ENCODE data around the gene L3MBTL4. TPM values are rescaled to one million over a fixed set of nuclear protein-coding genes. Genes with fewer than 3 reads are reported as not detected.

The L3MBTL4 gene
- total RNA-seq, 1 experiment from 2014 or later: not detected

GRCh38 chr18:5995626-5996025, 419.1 kb downstream of the L3MBTL4 start:
- POLR2A ChIA-PET (ENCODE audit: unreplicated experiment): no interaction called here
- Histone ChIP-seq H3K79me2 (ENCODE audit: low read depth) (no peaks in the 10 kb centered on the region), H4K20me1 (ENCODE audit: insufficient read depth) (no peaks in the 10 kb centered on the region), H3K4me2 (no peak overlapping the region), H3K36me3 (ENCODE audit: low read depth) (no peaks in the 10 kb centered on the region), H3K4me1 (replicated peaks; ENCODE audit: insufficient read depth) (no peaks in the 10 kb centered on the region), H2AFZ (no peak overlapping the region), H3K4me3 (no peak overlapping the region), H3K9me3 (ENCODE audit: insufficient read depth, low read depth) (no peaks in the 10 kb centered on the region), H3K9me2 (ENCODE audit: insufficient read depth) (no peaks in the 10 kb centered on the region), H3K27ac (no peak overlapping the region), H3K27me3 (ENCODE audit: insufficient read depth, low read depth) (peaks cover 33% of the 10 kb centered on the region), H3F3A (ENCODE audit: insufficient read depth, low read depth) (no peaks in the 10 kb centered on the region)
- intact Hi-C loops (cut with micrococcal nuclease; ENCODE audit: unreplicated experiment): loop anchor here (10.0 kb wide), 1 partner anchor 581 kb away; no protein-coding TSS in a partner anchor
- no TSS peak for BruUV-seq (replicated peaks)
- no peak for TF ChIP-seq EZH2 (IDR thresholded peaks at IDR 0.05; ENCODE audit: low read depth)
- no peak for TF ChIP-seq CTCF (conservative IDR thresholded peaks at IDR 0.05)
- DNase-seq: no peak
- CTCF ChIA-PET: no interaction called here

GRCh38 chr18:5993938-5994337, 420.8 kb downstream of the L3MBTL4 start:
- TF ChIP-seq CTCF (conservative IDR thresholded peaks at IDR 0.05) (no peak), EZH2 (IDR thresholded peaks at IDR 0.05; ENCODE audit: low read depth) (no peak)
- H3K27me3 ChIP-seq (ENCODE audit: insufficient read depth, low read depth): peaks cover 33% of the 10 kb centered on the region
- intact Hi-C loops (cut with micrococcal nuclease; ENCODE audit: unreplicated experiment): loop anchor here (10.0 kb wide), 1 partner anchor 579 kb away; no protein-coding TSS in a partner anchor
- no peaks in the 10 kb centered on the region for H3K79me2 ChIP-seq (ENCODE audit: low read depth)
- H3K4me2 ChIP-seq: no peak overlapping the region
- no peaks in the 10 kb centered on the region for H3K4me1 ChIP-seq (replicated peaks; ENCODE audit: insufficient read depth)
- DNase-seq: no peak
- H3K9me3 ChIP-seq (ENCODE audit: insufficient read depth, low read depth): no peaks in the 10 kb centered on the region
- POLR2A ChIA-PET (ENCODE audit: unreplicated experiment): no interaction called here
- no peaks in the 10 kb centered on the region for H3K36me3 ChIP-seq (ENCODE audit: low read depth)
- no TSS peak for BruUV-seq (replicated peaks)
- CTCF ChIA-PET: no interaction called here
- no peak overlapping the region for H3K27ac ChIP-seq
- no peaks in the 10 kb centered on the region for H3F3A ChIP-seq (ENCODE audit: insufficient read depth, low read depth)
- no peak overlapping the region for H3K4me3 ChIP-seq
- H2AFZ ChIP-seq: no peak overlapping the region
- no peaks in the 10 kb centered on the region for H4K20me1 ChIP-seq (ENCODE audit: insufficient read depth)
- H3K9me2 ChIP-seq (ENCODE audit: insufficient read depth): no peaks in the 10 kb centered on the region

GRCh38 chr18:5992381-5992780, 422.3 kb downstream of the L3MBTL4 start:
- H3K27me3 ChIP-seq (ENCODE audit: insufficient read depth, low read depth): peaks cover 32% of the 10 kb centered on the region
- intact Hi-C loops (cut with micrococcal nuclease; ENCODE audit: unreplicated experiment): loop anchor here (10.0 kb wide), 1 partner anchor 578 kb away; no protein-coding TSS in a partner anchor
- ChIA-PET CTCF (no interaction called here), POLR2A (ENCODE audit: unreplicated experiment) (no interaction called here)
- no peak overlapping the region for H3K27ac ChIP-seq
- H3K36me3 ChIP-seq (ENCODE audit: low read depth): no peaks in the 10 kb centered on the region
- H3K4me3 ChIP-seq: no peak overlapping the region
- no peaks in the 10 kb centered on the region for H3K9me3 ChIP-seq (ENCODE audit: insufficient read depth, low read depth)
- H3F3A ChIP-seq (ENCODE audit: insufficient read depth, low read depth): no peaks in the 10 kb centered on the region
- no peaks in the 10 kb centered on the region for H4K20me1 ChIP-seq (ENCODE audit: insufficient read depth)
- no peak for TF ChIP-seq EZH2 (IDR thresholded peaks at IDR 0.05; ENCODE audit: low read depth)
- no peak for TF ChIP-seq CTCF (conservative IDR thresholded peaks at IDR 0.05)
- DNase-seq: no peak
- H3K9me2 ChIP-seq (ENCODE audit: insufficient read depth): no peaks in the 10 kb centered on the region
- H3K4me1 ChIP-seq (replicated peaks; ENCODE audit: insufficient read depth): no peaks in the 10 kb centered on the region
- H3K79me2 ChIP-seq (ENCODE audit: low read depth): no peaks in the 10 kb centered on the region
- no TSS peak for BruUV-seq (replicated peaks)
- no peak overlapping the region for H3K4me2 ChIP-seq
- no peak overlapping the region for H2AFZ ChIP-seq
